GM08714 (cell line): Measurements from ENCODE around the gene CAPN1.
"Not testable (repeated sequence)": the region's sequence is repeated elsewhere in the genome, so short reads cannot be mapped to it uniquely, and the experiment has no call there.

Source experiments
- H3K4me3 ChIP-seq: fragments of 200-500 bp; sonication (Bioruptor generic); 2 replicates; pipeline ENCODE4 v1.5.1; 2014; ENCODE audit warnings: mild to moderate bottlenecking, low read length, inconsistent platforms
- ZNF274 ChIP-seq: IDR thresholded peaks from 2 replicates; pipeline ENCODE4 v1.6.1; 2012; ENCODE audit warnings: mild to moderate bottlenecking, low read depth, low read length

Gene CAPN1

DNA sequence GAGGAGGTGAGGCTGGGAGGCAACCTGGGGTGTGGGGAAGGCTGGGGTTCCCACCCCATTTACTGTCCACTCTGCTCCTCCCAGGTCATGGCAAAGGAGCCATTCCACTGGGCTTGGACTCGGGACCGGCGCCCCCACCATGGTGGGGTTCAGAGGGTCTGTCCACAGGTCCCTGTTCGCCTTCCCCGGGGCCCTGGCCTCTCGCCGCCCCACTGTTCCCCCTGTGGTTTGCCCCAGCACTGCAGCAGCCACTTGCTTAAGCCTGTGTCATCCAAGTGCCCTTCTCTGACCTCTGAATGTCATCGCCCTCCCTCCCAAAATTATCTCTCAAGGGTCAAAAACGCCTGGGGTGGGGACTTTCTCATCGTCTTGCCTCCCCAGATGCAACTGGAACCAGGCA is 9.1 kb upstream of the CAPN1 start:
- H3K4me3 ChIP-seq, result no peak overlapping the region
- TF ChIP-seq ZNF274, result no peak

DNA sequence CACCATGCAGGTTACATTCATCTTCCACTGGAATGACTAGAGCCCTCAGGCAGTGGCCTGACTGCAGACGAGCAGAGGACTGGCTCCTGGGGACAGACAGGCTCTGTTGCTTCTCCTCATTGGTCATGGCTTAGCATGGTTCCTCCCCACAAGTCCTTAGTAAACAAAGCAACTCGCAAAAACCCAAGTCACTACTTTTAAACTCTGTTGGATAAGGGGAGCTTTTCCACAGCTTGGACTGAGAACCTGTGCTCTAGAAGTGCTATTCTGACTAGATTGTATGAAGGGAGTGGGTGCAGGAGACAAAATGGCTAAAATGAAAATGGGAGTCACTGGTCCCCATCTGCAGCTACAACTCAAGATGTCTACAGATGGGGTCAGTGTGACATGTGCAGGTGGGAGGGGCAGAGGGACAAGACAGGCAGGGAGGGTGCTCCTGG is 7.1 kb upstream of the CAPN1 start:
- H3K4me3 ChIP-seq, result not testable (repeated sequence)

GRCh38 chr11:65180877-65181568 is 705 bp upstream of the CAPN1 start:
- no peak for TF ChIP-seq ZNF274
- H3K4me3 ChIP-seq, result peak overlapping the region; percentile 86

DNA sequence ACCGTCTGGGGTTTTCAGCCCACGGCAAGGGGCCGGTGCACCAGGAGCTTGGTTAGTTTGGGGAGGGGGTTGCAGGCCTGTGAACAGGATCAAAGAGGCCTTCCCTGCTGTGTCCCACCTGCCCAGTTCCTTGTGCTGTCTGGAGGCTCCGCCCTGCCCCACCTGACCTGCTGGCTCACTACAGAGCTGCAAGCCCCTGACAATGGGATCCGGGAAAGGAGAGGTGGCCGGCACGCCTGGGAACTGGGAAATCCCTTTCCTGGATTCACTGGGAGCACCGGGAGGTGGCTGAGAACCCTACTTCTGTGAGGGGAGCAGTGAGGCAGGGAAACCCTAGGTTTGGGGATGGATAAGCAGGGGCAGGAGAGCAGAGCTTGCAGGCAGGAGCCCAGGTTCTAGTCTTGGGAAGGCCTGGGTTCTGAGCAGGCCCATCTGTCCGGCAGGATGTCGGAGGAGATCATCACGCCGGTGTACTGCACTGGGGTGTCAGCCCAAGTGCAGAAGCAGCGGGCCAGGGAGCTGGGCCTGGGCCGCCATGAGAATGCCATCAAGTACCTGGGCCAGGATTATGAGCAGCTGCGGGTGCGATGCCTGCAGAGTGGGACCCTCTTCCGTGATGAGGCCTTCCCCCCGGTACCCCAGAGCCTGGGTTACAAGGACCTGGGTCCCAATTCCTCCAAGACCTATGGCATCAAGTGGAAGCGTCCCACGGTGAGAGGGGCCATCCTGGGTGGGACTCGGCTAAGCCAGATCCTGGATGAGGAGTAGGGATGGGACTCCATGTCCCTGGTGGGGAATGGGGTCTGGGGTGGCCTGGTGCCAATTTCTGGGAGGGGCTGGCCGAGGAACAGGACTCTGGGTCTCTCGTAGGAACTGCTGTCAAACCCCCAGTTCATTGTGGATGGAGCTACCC is 786 bp downstream of the CAPN1 start:
- TF ChIP-seq ZNF274, result no peak
- peak overlapping the region; percentile 86 for H3K4me3 ChIP-seq

DNA sequence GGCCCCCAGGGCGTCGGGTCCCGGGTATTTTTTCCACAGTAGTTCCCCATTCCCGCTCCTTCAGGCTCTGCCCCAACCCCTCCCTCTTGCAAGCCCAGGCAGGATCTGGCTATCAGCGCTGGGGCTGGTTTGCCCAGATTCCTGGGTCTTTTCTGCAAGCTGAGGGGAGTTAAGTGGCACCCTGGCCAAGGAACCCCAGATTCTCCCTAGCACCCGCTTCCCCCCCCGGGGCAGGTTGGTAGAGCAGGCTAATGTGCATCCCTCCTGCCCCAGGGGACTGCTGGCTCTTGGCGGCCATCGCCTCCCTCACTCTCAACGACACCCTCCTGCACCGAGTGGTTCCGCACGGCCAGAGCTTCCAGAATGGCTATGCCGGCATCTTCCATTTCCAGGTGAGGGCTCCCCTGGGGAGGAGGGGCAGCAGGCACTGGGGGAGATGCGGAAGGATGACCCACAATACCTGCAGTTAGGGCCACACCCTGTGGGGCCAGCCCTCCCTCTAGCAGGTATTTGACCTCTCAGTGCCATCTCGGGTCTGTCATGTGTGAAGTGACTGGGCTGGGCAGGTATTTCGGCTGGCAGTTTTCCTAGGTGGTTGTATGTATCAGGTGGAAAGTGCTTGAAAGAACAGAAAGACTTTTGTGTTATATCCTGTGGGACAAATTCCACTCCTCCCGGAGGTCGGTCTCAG is 1.6 kb downstream of the CAPN1 start:
- no peak overlapping the region; the same call in 1 of the 2 replicates for H3K4me3 ChIP-seq
- TF ChIP-seq ZNF274, result no peak

- H3K4me3 ChIP-seq, result no peak overlapping the region
- TF ChIP-seq ZNF274, result no peak
Measured at GRCh38 chr11:65184146-65184545, 2.4 kb downstream of the CAPN1 start.

- no peak overlapping the region for H3K4me3 ChIP-seq
- TF ChIP-seq ZNF274, result no peak
Measured at GRCh38 chr11:65185171-65185570, 3.4 kb downstream of the CAPN1 start.

- H3K4me3 ChIP-seq, result no peak overlapping the region
- no peak for TF ChIP-seq ZNF274
Measured at GRCh38 chr11:65185869-65186341, 4.2 kb downstream of the CAPN1 start.

DNA sequence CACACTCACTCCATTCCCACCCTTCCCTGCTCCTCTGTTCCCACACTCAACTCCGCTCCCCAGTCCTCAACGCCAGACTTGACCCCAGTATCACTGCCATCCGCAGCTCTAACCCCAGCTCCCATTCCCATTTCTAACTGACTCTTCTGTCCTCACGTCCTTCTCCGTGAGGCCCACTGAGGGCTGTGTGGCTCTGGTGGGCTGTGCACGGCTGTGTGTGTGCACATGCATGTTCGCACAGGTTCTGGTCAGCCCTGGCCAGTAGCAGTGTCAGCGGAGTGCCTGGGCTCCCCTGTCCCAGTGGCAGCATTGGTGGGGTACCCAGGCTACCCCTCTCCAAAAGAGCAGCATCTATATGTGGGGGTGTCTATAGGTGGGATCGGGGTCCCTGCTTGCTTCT is 5.0 kb downstream of the CAPN1 start:
- no peak for TF ChIP-seq ZNF274
- no peak overlapping the region for H3K4me3 ChIP-seq

DNA sequence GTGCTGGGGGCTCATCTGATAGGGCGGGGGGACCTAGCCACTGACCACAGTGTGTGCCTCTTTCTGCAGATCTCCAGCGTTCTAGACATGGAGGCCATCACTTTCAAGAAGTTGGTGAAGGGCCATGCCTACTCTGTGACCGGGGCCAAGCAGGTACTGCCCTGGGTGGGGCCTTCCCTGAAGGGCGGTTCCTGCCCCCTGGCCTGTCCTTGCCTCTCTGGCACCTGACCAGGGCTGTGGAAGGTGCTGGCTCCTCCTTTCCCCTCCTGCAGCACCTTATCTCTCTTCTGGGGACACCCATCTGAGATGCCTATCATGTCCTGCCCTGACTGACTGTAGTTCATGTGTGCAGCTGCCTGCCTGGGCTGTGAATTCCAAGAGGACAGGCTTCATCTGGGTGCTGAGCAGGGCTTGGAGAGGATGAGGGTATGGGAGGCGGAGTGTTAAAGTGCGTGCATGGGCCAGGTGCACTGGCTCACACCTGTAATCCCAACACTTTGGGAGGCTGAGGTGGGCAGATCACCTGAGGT is 5.5 kb downstream of the CAPN1 start:
- no peak for TF ChIP-seq ZNF274
- no peak overlapping the region for H3K4me3 ChIP-seq

GRCh38 chr11:65187971-65188461 is 6.3 kb downstream of the CAPN1 start:
- TF ChIP-seq ZNF274, result no peak
- no peak overlapping the region for H3K4me3 ChIP-seq

DNA sequence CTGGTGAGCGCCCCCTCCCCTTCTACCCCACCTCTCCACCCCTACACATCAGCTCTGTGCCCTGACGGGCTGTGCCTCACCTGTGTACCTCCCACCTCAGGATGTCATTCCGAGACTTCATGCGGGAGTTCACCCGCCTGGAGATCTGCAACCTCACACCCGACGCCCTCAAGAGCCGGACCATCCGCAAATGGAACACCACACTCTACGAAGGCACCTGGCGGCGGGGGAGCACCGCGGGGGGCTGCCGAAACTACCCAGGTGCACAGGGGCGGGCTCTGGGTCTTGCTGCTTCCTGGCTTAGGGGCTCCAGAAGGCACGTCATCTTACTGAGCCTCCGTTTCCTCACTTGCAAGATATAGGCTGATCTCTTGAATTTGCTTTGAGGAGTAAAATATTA is 6.8 kb downstream of the CAPN1 start:
- no peak overlapping the region for H3K4me3 ChIP-seq
- no peak for TF ChIP-seq ZNF274

GRCh38 chr11:65189191-65189590 is 7.5 kb downstream of the CAPN1 start:
- no peak for TF ChIP-seq ZNF274
- H3K4me3 ChIP-seq, result no peak overlapping the region

DNA sequence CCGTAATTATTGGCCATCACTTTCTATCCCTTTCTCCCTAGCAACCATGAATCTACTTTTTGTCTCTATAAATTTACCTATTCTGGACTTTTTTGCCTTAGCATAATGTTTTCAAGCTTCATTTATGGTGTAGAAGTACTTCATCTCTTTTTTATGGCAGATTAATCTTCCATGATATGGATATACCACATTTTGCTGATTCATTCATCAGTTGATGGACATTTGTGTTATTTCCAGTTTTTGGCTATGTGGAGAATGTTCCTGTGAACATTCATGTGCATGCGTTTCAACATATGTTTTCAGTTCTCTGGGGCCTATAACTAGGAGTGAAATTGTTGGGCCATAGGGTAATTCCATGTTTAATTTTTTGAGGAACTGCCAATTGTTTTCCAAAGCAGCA is 12.8 kb downstream of the CAPN1 start:
- no peak overlapping the region for H3K4me3 ChIP-seq

DNA sequence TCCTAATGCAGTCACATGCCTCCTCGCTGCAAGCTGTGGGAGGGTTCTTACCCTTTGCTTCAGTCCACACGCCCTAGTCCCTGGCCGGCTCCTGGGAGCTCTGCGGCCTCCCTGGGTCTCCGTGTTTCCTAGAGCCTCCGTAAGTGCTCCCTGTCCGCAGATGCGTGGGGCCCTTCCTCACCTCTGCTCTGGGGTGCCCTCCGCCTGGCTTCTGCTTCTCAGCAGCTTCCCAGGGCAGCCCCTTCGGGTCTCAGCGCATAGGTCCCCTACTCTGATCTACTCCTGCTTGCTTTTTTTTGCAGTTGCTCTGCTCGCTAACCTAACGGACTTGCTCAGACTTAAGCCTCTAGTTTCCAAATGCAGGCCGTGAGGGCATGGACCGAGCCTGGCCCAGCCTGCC is 22.4 kb downstream of the CAPN1 start:
- no peak for TF ChIP-seq ZNF274
- H3K4me3 ChIP-seq, result no peak overlapping the region

More for the DNA sequence above, 12.8 kb downstream of the CAPN1 start:
- no peak for TF ChIP-seq ZNF274
